ENCODE data around the gene TMEM164. TPM values are rescaled to one million over a fixed set of nuclear protein-coding genes. Genes with fewer than 3 reads are reported as not detected.

Gene TMEM164
- total RNA-seq, 4 donors from 2014 or later: 29.3 to 64.7 (median 44.6) TPM

- TF ChIP-seq CTCF (IDR thresholded peaks at IDR 0.05; ENCODE audit: low read depth): no peak
These were observed 83.4 kb downstream of the TMEM164 start for GRCh38 chrX:110086162-110086915.

DNA sequence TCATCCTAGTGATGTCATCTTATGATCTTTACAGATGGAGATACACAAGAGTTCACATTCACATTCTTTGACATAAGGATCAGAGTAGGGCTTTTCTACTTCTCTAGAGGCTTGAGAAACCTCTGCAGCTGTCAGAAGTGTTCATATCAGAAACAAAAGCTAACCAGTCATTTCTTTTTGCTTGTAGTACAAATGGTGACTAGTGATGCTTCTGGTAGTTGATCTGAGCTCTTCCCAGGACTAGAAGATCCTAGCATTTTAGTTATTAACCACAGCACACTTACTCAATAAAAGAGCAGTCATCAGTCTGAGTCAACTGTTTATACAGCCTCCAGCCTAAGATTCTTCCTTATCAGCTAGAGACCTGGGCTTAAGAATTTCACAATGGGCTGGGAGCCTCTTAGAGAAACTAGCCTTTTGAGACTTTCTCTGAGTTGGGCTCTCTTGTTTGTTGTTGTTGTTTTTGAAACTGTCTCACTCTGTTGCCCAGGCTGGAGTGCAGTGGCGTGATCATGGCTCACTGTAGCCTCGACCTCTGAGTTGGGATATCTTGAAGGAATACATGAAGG, 84.1 kb downstream of the TMEM164 start:
- TF ChIP-seq CTCF (IDR thresholded peaks at IDR 0.05; ENCODE audit: low read depth): no peak

GRCh38 chrX:110087485-110088356, 84.8 kb downstream of the TMEM164 start:
- TF ChIP-seq CTCF (IDR thresholded peaks at IDR 0.05; ENCODE audit: low read depth): no peak

DNA sequence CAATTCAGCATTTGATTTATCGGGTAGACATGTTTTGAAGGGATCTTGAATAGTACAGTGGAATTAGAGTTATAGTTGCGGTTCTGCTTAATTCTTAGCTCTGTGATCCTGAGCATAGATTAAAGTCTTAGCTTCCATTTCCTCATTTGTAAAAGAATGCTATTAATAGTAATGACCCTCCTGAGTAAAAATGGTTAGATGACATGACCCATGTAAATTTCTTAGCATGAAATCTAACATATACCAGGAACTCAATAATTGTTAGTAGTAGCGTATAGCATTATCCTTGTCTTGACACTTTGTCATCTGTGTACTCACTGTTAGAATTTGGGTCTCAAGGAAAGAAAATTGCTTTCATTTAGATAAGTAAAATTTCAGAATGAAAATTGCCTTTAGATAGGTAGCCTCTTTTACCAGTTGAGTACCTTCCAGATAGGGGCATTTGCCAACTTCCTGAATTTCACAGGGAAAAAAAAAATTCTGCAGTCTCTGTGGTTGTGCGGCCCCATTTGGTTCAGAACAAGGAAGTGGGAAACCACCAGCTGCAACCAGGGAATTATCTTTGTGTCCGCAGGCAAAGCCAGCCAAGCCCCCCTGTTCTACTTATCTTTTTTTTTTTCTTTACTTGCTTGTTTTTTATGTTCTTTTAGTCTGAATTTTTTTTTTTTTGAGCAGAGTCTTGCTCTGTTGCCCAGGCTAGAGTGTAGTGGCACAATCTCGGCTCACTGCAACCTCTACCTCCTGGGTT, 86.9 kb downstream of the TMEM164 start:
- no peak for TF ChIP-seq CTCF (IDR thresholded peaks at IDR 0.05; ENCODE audit: low read depth)

DNA sequence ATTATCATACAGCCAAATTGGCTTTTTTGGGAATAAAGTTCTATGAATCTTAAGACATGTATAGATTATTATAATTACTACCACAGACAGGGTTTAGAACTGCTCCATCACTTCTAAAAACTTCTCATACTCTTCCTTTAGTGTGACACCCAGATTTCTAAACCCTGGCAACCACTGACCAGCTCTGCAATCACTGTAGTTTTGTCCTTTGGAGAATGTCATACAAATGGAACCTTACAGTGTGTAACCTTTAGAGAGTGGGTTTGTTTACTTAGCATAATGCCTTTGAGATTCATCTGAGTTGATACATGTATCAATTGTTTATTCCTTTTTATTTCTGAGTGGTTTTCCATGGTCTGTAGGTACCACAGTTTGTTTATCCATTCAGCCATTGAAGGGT, 95.0 kb downstream of the TMEM164 start:
- no peak for TF ChIP-seq CTCF (IDR thresholded peaks at IDR 0.05; ENCODE audit: low read depth)

DNA sequence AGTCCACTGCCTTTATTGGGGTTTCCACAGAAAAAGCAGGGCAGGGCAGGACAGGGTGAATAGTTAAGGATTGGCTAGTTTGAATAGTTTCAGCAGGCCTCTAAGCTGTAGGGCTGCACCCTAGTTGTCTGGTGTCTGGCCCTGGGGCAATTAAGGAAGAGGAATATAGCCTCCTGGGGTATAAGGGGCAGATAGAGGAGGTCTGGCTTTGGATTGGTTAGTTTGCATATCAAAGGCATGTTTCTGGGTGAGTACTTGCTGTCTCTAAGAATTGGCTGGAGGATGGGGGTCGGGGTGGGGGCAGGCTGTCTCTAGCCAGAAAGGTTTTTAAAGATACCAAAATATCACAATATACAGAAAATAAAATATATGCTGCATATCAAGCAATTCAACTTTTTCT, 100.4 kb downstream of the TMEM164 start:
- TF ChIP-seq CTCF (IDR thresholded peaks at IDR 0.05; ENCODE audit: low read depth): no peak

All from subcutaneous adipose tissue (tissue), 4 donors.